HEK293 (cell line): ENCODE data around the gene PCDH1.

Source experiments
- CTCF ChIA-PET: fragments of 350-600 bp; formaldehyde crosslinking; extraction: SDS; loops from one replicate; lab custom pipeline; 2021; ENCODE audit warnings: antibody characterized with exemption; lab: Yijun Ruan, JAX
- POLR2A ChIA-PET: fragments of 300-600 bp; formaldehyde crosslinking; extraction: SDS; loops from one replicate; lab custom pipeline; 2020; ENCODE audit warnings: antibody characterized with exemption, inconsistent platforms; lab: Yijun Ruan, JAX
- H3K27ac ChIP-seq: fragments of 200-500 bp; sonication (Bioruptor generic); 2 replicates; pipeline ENCODE4 v1.5.1; 2014; ENCODE audit warnings: low read depth, low read length, control low read depth, inconsistent platforms; ENCODE audit errors: extremely low read depth
- H3K36me3 ChIP-seq, 2 experiments: fragments of 200-500 bp in 1 of 2; sonication (Bioruptor generic) in 1 of 2; 1 replicate in 1 of 2; 2 replicates in 1 of 2; pipeline ENCODE4 v1.5.1; 2014 to 2017; ENCODE audit warnings: inconsistent platforms in 2 of 2, low read length in 2 of 2; ENCODE audit not compliant: control insufficient read depth in 2 of 2, insufficient read depth in 1 of 2
- H3K4me1 ChIP-seq: fragments of 200-500 bp; sonication (Bioruptor generic); 2 replicates; pipeline ENCODE4 v1.5.1; 2014; ENCODE audit warnings: mild to moderate bottlenecking, low read length, inconsistent platforms; ENCODE audit not compliant: control insufficient read depth, insufficient read depth
- H3K4me3 ChIP-seq: 2 replicates; pipeline ENCODE4 v1.5.1; 2011; ENCODE audit warnings: low read depth, mild to moderate bottlenecking, control low read depth, low read length, moderate library complexity
- H3K9me3 ChIP-seq: fragments of 200-500 bp; sonication (Bioruptor generic); 2 replicates; pipeline ENCODE4 v1.5.1; 2014; ENCODE audit warnings: low read depth, low read length, inconsistent platforms; ENCODE audit not compliant: control insufficient read depth, insufficient read depth
- FEZF1 ChIP-seq: fragments of 450-650 bp; formaldehyde crosslinking; IDR thresholded peaks from 2 replicates; pipeline ENCODE4 v1.5.1; 2016; ENCODE audit warnings: missing biosample characterization, missing genetic modification characterization
- GFI1B ChIP-seq: fragments of 450-650 bp; formaldehyde crosslinking; IDR thresholded peaks from 2 replicates; pipeline ENCODE4 v1.5.1; 2016; ENCODE audit warnings: missing biosample characterization, missing genetic modification characterization
- GLIS2 ChIP-seq: fragments of 450-650 bp; formaldehyde crosslinking; IDR thresholded peaks from 2 replicates; pipeline ENCODE4 v1.5.1; 2016; ENCODE audit warnings: missing biosample characterization, missing genetic modification characterization
- OSR2 ChIP-seq: fragments of 450-650 bp; formaldehyde crosslinking; IDR thresholded peaks from 2 replicates; pipeline ENCODE4 v1.5.1; 2016; ENCODE audit warnings: missing biosample characterization, missing genetic modification characterization
- PRDM4 ChIP-seq: fragments of 450-650 bp; formaldehyde crosslinking; IDR thresholded peaks from 2 replicates; pipeline ENCODE4 v1.5.1; 2017; ENCODE audit warnings: missing biosample characterization, missing genetic modification characterization
- ZBTB1 ChIP-seq: fragments of 450-650 bp; formaldehyde crosslinking; IDR thresholded peaks from 2 replicates; pipeline ENCODE4 v1.5.1; 2016; ENCODE audit warnings: missing biosample characterization, missing genetic modification characterization
- ZBTB21 ChIP-seq: fragments of 450-650 bp; formaldehyde crosslinking; IDR thresholded peaks from 2 replicates; pipeline ENCODE4 v1.5.1; 2017; ENCODE audit warnings: missing biosample characterization, missing genetic modification characterization
- ZNF157 ChIP-seq: fragments of 450-650 bp; formaldehyde crosslinking; IDR thresholded peaks from 2 replicates; pipeline ENCODE4 v1.5.1; 2016; ENCODE audit warnings: missing biosample characterization, missing genetic modification characterization
- ZNF366 ChIP-seq: fragments of 450-650 bp; formaldehyde crosslinking; conservative IDR thresholded peaks from 2 replicates; pipeline ENCODE4 v1.5.1; 2016; ENCODE audit warnings: missing biosample characterization, missing genetic modification characterization
- ZNF426 ChIP-seq: fragments of 450-650 bp; formaldehyde crosslinking; IDR thresholded peaks from 2 replicates; pipeline ENCODE4 v1.5.1; 2017; ENCODE audit warnings: missing biosample characterization, missing genetic modification characterization, mild to moderate bottlenecking, inconsistent platforms, moderate library complexity
- ZNF473 ChIP-seq: fragments of 450-650 bp; formaldehyde crosslinking; IDR thresholded peaks from 2 replicates; pipeline ENCODE4 v1.5.1; 2017; ENCODE audit warnings: missing biosample characterization, missing genetic modification characterization
- ZNF596 ChIP-seq: fragments of 450-650 bp; IDR thresholded peaks from 2 replicates; pipeline ENCODE4 v1.5.0; 2018; ENCODE audit warnings: missing biosample characterization, mild to moderate bottlenecking, missing genetic modification characterization, moderate library complexity
- ZNF629 ChIP-seq: fragments of 450-650 bp; formaldehyde crosslinking; IDR thresholded peaks from 2 replicates; pipeline ENCODE4 v1.5.1; 2017; ENCODE audit warnings: missing biosample characterization, missing genetic modification characterization
- ZNF639 ChIP-seq: fragments of 450-650 bp; formaldehyde crosslinking; IDR thresholded peaks from 2 replicates; pipeline ENCODE4 v1.5.1; 2016; ENCODE audit warnings: missing biosample characterization, missing genetic modification characterization
- ZNF645 ChIP-seq: fragments of 450-650 bp; formaldehyde crosslinking; IDR thresholded peaks from 2 replicates; pipeline ENCODE4; 2016; ENCODE audit warnings: missing biosample characterization, missing genetic modification characterization
- ZNF701 ChIP-seq: fragments of 450-650 bp; formaldehyde crosslinking; IDR thresholded peaks from 2 replicates; pipeline ENCODE4 v1.5.1; 2016; ENCODE audit warnings: missing biosample characterization, missing genetic modification characterization
- ZNF76 ChIP-seq: fragments of 450-650 bp; formaldehyde crosslinking; IDR thresholded peaks from 2 replicates; pipeline ENCODE4; 2016; ENCODE audit warnings: low read depth, missing biosample characterization, missing genetic modification characterization, borderline replicate concordance
- ZNF768 ChIP-seq: fragments of 450-650 bp; formaldehyde crosslinking; IDR thresholded peaks from 2 replicates; pipeline ENCODE4 v1.5.1; 2018; ENCODE audit warnings: missing biosample characterization, mild to moderate bottlenecking, missing genetic modification characterization
- ZSCAN18 ChIP-seq: fragments of 450-650 bp; formaldehyde crosslinking; IDR thresholded peaks from 2 replicates; pipeline ENCODE4 v1.5.1; 2016; ENCODE audit warnings: missing biosample characterization, missing genetic modification characterization
- ZSCAN30 ChIP-seq: fragments of 450-650 bp; IDR thresholded peaks from 2 replicates; pipeline ENCODE4 v1.5.1; 2018; ENCODE audit warnings: missing biosample characterization, mild to moderate bottlenecking, missing genetic modification characterization, moderate library complexity
- TF ChIP-seq, protein P1 (sequence below): fragments of 450-650 bp; formaldehyde crosslinking; IDR thresholded peaks from 2 replicates; pipeline ENCODE4 v1.5.1; 2016; ENCODE audit warnings: missing biosample characterization, missing genetic modification characterization
- TF ChIP-seq, protein P2 (sequence below): fragments of 450-650 bp; formaldehyde crosslinking; IDR thresholded peaks from 2 replicates; pipeline ENCODE4 v1.5.1; 2017; ENCODE audit warnings: missing biosample characterization, missing genetic modification characterization

PCDH1 gene

GRCh38 chr5:141906517-141906916, 28.3 kb upstream of the PCDH1 start:
- Histone ChIP-seq H3K36me3 (no peaks in the 10 kb centered on the region), H3K9me3 (no peaks in the 10 kb centered on the region), H3K27ac (no peak overlapping the region), H3K4me3 (no peak overlapping the region), H3K4me1 (peaks cover 2% of the 10 kb centered on the region; the same call in 1 of the 2 replicates)
- CTCF ChIA-PET: interaction anchor here (0.7 to 2.6 kb wide), 5 partner anchors 9 to 681 kb away, joined by 3 to 7 read pairs (median 3); no protein-coding TSS in a partner anchor
- TF ChIP-seq GLIS2 (tag by site-specific recombination): no peak
- TF ChIP-seq ZBTB21 (tag by site-specific recombination): no peak
- no peak for TF ChIP-seq GFI1B
- no peak for TF ChIP-seq ZNF629 (tag by site-specific recombination)
- 0 out of 2 replicates have a peak, but pooled peaks have one; percentile 21 for TF ChIP-seq ZNF366 (tag by site-specific recombination)
- POLR2A ChIA-PET: interaction anchor here (0.9 to 1.0 kb wide), 2 partner anchors 9 to 17 kb away, joined by 3 to 4 read pairs; partner anchors contain the start of gene DELE1

- Histone ChIP-seq H3K27ac (no peak overlapping the region), H3K4me1 (peaks cover 2% of the 10 kb centered on the region; the same call in 1 of the 2 replicates), H3K4me3 (no peak overlapping the region), H3K9me3 (no peaks in the 10 kb centered on the region), H3K36me3 (no peaks in the 10 kb centered on the region)
- POLR2A ChIA-PET: no interaction called here
- CTCF ChIA-PET: interaction anchor here (0.7 to 2.6 kb wide), 4 partner anchors 15 to 108 kb away, joined by 3 to 7 read pairs (median 4); partner anchors contain the start of gene GNPDA1
- no peak for TF ChIP-seq FEZF1 (tag by site-specific recombination)
- TF ChIP-seq ZBTB1 (tag by site-specific recombination): no peak
- no peak for TF ChIP-seq ZNF426 (tag by site-specific recombination)
- TF ChIP-seq ZNF473 (tag by site-specific recombination): no peak
- TF ChIP-seq ZSCAN30 (tag by site-specific recombination): no peak
- TF ChIP-seq, protein P1, sequence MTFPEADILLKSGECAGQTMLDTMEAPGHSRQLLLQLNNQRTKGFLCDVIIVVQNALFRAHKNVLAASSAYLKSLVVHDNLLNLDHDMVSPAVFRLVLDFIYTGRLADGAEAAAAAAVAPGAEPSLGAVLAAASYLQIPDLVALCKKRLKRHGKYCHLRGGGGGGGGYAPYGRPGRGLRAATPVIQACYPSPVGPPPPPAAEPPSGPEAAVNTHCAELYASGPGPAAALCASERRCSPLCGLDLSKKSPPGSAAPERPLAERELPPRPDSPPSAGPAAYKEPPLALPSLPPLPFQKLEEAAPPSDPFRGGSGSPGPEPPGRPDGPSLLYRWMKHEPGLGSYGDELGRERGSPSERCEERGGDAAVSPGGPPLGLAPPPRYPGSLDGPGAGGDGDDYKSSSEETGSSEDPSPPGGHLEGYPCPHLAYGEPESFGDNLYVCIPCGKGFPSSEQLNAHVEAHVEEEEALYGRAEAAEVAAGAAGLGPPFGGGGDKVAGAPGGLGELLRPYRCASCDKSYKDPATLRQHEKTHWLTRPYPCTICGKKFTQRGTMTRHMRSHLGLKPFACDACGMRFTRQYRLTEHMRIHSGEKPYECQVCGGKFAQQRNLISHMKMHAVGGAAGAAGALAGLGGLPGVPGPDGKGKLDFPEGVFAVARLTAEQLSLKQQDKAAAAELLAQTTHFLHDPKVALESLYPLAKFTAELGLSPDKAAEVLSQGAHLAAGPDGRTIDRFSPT (tag by site-specific recombination): no peak
- TF ChIP-seq, protein P2, sequence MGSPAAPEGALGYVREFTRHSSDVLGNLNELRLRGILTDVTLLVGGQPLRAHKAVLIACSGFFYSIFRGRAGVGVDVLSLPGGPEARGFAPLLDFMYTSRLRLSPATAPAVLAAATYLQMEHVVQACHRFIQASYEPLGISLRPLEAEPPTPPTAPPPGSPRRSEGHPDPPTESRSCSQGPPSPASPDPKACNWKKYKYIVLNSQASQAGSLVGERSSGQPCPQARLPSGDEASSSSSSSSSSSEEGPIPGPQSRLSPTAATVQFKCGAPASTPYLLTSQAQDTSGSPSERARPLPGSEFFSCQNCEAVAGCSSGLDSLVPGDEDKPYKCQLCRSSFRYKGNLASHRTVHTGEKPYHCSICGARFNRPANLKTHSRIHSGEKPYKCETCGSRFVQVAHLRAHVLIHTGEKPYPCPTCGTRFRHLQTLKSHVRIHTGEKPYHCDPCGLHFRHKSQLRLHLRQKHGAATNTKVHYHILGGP (tag by site-specific recombination): no peak
- TF ChIP-seq ZNF596 (tag by site-specific recombination): no peak
- TF ChIP-seq ZNF645: no peak
- no peak for TF ChIP-seq ZNF76
- no peak for TF ChIP-seq OSR2
- TF ChIP-seq PRDM4 (tag by site-specific recombination): no peak
- no peak for TF ChIP-seq ZNF701
- TF ChIP-seq ZNF768 (tag by site-specific recombination): no peak
- TF ChIP-seq ZNF639 (tag by site-specific recombination): no peak
- TF ChIP-seq ZSCAN18: no peak
- TF ChIP-seq GFI1B: no peak
- no peak for TF ChIP-seq ZNF157
Measured at GRCh38 chr5:141904551-141904950, 26.3 kb upstream of the PCDH1 start.
